Measurements from ENCODE around the gene TRAF5.

DNA sequence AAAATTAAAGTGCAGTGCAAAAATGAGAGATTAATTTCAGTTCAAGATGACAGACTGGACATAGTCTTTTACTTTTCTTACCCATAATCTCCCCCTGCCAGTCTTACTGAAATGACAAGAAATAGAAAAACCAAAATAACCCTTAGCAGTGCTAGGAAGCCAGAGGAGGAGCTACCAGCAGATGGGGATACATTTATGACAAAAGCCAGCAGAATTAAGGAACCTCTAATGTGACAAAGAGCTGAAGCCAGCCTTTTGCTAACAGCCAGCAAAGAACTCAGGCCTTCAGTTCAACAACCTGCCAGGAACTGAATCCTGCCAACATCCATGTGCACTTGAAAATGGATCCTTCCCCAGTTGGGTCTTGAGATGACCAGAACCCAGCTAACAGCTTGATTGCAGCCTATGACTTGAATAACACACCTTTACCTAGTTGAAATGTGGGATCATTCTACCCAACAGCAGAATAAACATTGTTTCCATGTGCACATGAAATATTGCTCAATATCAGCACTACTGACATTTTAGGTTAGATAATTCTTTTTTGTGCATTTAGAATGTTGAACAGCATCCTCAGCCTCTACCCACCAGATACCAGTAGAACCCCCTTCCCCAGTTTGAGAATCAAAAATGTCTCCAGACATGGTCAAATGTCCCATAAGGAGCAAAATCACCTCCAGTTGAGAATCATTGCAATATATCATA lies 7.9 kb upstream of the TRAF5 start:
- TF ChIP-seq CTCF (conservative IDR thresholded peaks at IDR 0.05; ENCODE audit: low read length) (0 out of 2 replicates have a peak, but pooled peaks have one; percentile 15), EZH2phosphoT487 (IDR thresholded peaks at IDR 0.05; ENCODE audit: borderline replicate concordance) (no peak)
